Psoas muscle (tissue), 8 donors: ENCODE data around the gene HDDC3. TPM values are rescaled to one million over a fixed set of nuclear protein-coding genes. Genes with fewer than 3 reads are reported as not detected.
A peak's percentile ranks its signal among the peaks of the same experiment; 100 is the strongest.
"Not testable (repeated sequence)": the region's sequence is repeated elsewhere in the genome, so short reads cannot be mapped to it uniquely, and the experiment has no call there.

Experiments used
- ATAC-seq, 4 donors: fragments of 200-7000 bp; cut with Tn5 transposase; one replicate each; pipeline ENCODE4 v1.9.1; 2020; ENCODE audit warnings: moderate library complexity in 3 of 4, mild to moderate bottlenecking in 2 of 4
- DNase-seq, 2 donors: peaks; one replicate each; pipeline ENCODE4 v3.0.0-alpha.2; 2020
- H3K27ac ChIP-seq: fragments of 200-600 bp; one replicate; pipeline ENCODE4 v1.8.0; 2022
- H3K27me3 ChIP-seq, 3 donors: fragments of 200-600 bp in 1 of 3; one replicate each; pipeline versions ENCODE4 v1.6.1 to v1.8.0; 2013 to 2022; ENCODE audit warnings: low read length in 2 of 3, mild to moderate bottlenecking in 2 of 3, moderate library complexity in 1 of 3; ENCODE audit not compliant: insufficient read depth in 3 of 3
- H3K36me3 ChIP-seq, 2 donors: fragments of 200-600 bp in 1 of 2; one replicate each; pipeline versions ENCODE4 v1.6.1 to v1.8.0; 2013 to 2022; ENCODE audit warnings: low read depth in 1 of 2, mild to moderate bottlenecking in 1 of 2, moderate library complexity in 1 of 2; ENCODE audit not compliant: insufficient read depth in 1 of 2
- H3K4me1 ChIP-seq: fragments of 200-600 bp; one replicate; pipeline ENCODE4 v1.8.0; 2022
- H3K4me3 ChIP-seq: fragments of 200-600 bp; one replicate; pipeline ENCODE4 v1.8.0; 2022; ENCODE audit warnings: mild to moderate bottlenecking
- H3K9me3 ChIP-seq: fragments of 200-600 bp; one replicate; pipeline ENCODE4 v1.8.0; 2022
- WGBS, 3 donors: extraction: QIAGEN DNeasy Blood & Tissue Kit; methylation state at CpG; one replicate each; pipeline versions ENCODE4 v1.1.6 to v1.1.7; 2013; 5-methylcytosine and 5-hydroxymethylcytosine counted together
- intact Hi-C, 2 donors: fragments of 100-400 bp; cut with DNase I; formaldehyde crosslinking; loops; one replicate each; pipeline versions ENCODE4 v1.11.0 to v1.14.2; 2022
- polyA plus RNA-seq, 3 donors: library from polyadenylated mRNA; stranded (reverse); fragments of 200-250 nt; gene quantifications; one replicate each; pipeline ENCODE4 v1.2.3, GENCODE V29; 2013
- total RNA-seq, 4 donors: library from RNA; stranded (reverse); fragmentation: NEBNext Ultra II Directional in 2 of 4; extraction: Animal tissue kit (Norgen Biotek cat#: 25700) in 2 of 4; gene quantifications; one replicate each; pipeline versions ENCODE4 v1.2.1 to v1.2.4, GENCODE V29; 2021 to 2023
- TF ChIP-seq, protein P1 (sequence below): fragments of 200-600 bp; IDR thresholded peaks from one replicate; pipeline ENCODE4 v1.8.0; 2022; ENCODE audit warnings: antibody characterized with exemption
- donor health status: healthy with polysubstance abuse.
- donor health status: DM: no; HTN: no; CAD: no; lungs with moderate emphysema.
- donor health status: Bipolar disorder and iron deficiency.
- donor health status: healthy.
- donor health status: DM: yes; HTN: yes; CAD: no.
- donor health status: DM: no; HTN: no; CAD: no.
- donor health status: DM: no; HTN: no; CAD: no.
- donor health status: DM: yes; HTN: yes; CAD: no.

HDDC3 gene
- total and polyA plus RNA-seq, 7 donors, result 7.2 to 25.5 (median 13.2) TPM

DNA sequence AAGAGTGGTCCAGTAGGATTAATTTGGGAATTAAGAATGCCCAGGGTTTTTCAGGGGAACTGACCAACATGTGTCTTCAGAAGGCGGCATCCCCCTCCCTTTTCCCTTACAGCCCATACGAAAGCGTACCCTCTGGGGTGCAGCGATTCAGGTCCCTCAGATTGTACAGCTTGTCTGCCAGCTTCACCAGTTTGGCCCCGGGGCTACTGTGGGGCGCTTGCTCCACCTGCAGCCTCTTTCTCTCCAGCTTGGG lies 848 bp downstream of the HDDC3 start:
- peaks cover 0 to 2% of the 10 kb centered on the region in 2 donors for H3K36me3 ChIP-seq
- H3K4me1 ChIP-seq, result peaks cover 40% of the 10 kb centered on the region
- 33 to 49% (median 44%) methylated on average over 6 of the region's 6 CpGs for WGBS, 3 donors
- H3K27ac ChIP-seq, result peak overlapping the region; percentile 95
- H3K27me3 ChIP-seq, result no peaks in the 10 kb centered on the region
- intact Hi-C loops, result no loop called here
- no peak for ATAC-seq
- H3K9me3 ChIP-seq, result no peaks in the 10 kb centered on the region
- no peak for DNase-seq
- H3K4me3 ChIP-seq, result peak overlapping the region; percentile 95
- TF ChIP-seq, protein P1, sequence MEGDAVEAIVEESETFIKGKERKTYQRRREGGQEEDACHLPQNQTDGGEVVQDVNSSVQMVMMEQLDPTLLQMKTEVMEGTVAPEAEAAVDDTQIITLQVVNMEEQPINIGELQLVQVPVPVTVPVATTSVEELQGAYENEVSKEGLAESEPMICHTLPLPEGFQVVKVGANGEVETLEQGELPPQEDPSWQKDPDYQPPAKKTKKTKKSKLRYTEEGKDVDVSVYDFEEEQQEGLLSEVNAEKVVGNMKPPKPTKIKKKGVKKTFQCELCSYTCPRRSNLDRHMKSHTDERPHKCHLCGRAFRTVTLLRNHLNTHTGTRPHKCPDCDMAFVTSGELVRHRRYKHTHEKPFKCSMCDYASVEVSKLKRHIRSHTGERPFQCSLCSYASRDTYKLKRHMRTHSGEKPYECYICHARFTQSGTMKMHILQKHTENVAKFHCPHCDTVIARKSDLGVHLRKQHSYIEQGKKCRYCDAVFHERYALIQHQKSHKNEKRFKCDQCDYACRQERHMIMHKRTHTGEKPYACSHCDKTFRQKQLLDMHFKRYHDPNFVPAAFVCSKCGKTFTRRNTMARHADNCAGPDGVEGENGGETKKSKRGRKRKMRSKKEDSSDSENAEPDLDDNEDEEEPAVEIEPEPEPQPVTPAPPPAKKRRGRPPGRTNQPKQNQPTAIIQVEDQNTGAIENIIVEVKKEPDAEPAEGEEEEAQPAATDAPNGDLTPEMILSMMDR, result no peak

GRCh38 chr15:90930861-90931574 lies 1.3 kb downstream of the HDDC3 start:
- peaks cover 36% of the 10 kb centered on the region for H3K4me1 ChIP-seq
- H3K4me3 ChIP-seq, result peak overlapping the region; percentile 95
- H3K27me3 ChIP-seq, result no peaks in the 10 kb centered on the region
- ATAC-seq (no peak), DNase-seq (peak in 1 of 2 donors; percentile 28)
- H3K36me3 ChIP-seq, result no peaks in the 10 kb centered on the region
- H3K27ac ChIP-seq, result peak overlapping the region; percentile 95
- intact Hi-C loops, result no loop called here
- 62 to 65% (median 64%) methylated on average over 15 of the region's 15 CpGs for WGBS, 3 donors
- H3K9me3 ChIP-seq, result no peaks in the 10 kb centered on the region
- TF ChIP-seq, protein P1, result no peak

GRCh38 chr15:90929246-90930019 lies 2.9 kb downstream of the HDDC3 start:
- TF ChIP-seq, protein P1, result no peak
- peak overlapping the region; percentile 95 for H3K27ac ChIP-seq
- peaks cover 32% of the 10 kb centered on the region for H3K4me1 ChIP-seq
- intact Hi-C loops, result no loop called here
- DNase-seq, result peak in 1 of 2 donors; percentile 24
- WGBS, 3 donors, result 43 to 51% (median 46%) methylated on average over 21 of the region's 21 CpGs
- no peaks in the 10 kb centered on the region for H3K9me3 ChIP-seq
- peak; percentile 1 to 10 (median 1) for ATAC-seq
- no peaks in the 10 kb centered on the region for H3K27me3 ChIP-seq
- peak overlapping the region; percentile 95 for H3K4me3 ChIP-seq
- H3K36me3 ChIP-seq, result no peaks in the 10 kb centered on the region

- intact Hi-C loops, H3K9me3 ChIP-seq, ATAC-seq, H3K36me3 ChIP-seq, H3K27ac ChIP-seq, H3K4me3 ChIP-seq, H3K27me3 ChIP-seq: not testable (repeated sequence)
- peak in 1 of 2 donors; percentile 34 for DNase-seq
- peaks cover 25% of the 10 kb centered on the region for H3K4me1 ChIP-seq
- 87 to 92% (median 92%) methylated on average over 7 of the region's 7 CpGs for WGBS, 3 donors
Measured at GRCh38 chr15:90928106-90928505, 4.2 kb downstream of the HDDC3 start.

GRCh38 chr15:90926766-90927165 lies 5.6 kb downstream of the HDDC3 start:
- H3K27ac ChIP-seq, H3K9me3 ChIP-seq, intact Hi-C loops, ATAC-seq, H3K27me3 ChIP-seq, H3K4me3 ChIP-seq: not testable (repeated sequence)
- Histone ChIP-seq H3K36me3 (peaks cover 0 to 15% of the 10 kb centered on the region in 2 donors), H3K4me1 (peaks cover 22% of the 10 kb centered on the region)
- DNase-seq, result peak in 1 of 2 donors; percentile 42
- 84 to 92% (median 89%) methylated on average over 10 of the region's 10 CpGs for WGBS, 3 donors
